ENCODE data around the gene FSTL5. TPM values are rescaled to one million over a fixed set of nuclear protein-coding genes. Genes with fewer than 3 reads are reported as not detected.

The FSTL5 gene
- total RNA-seq, 2 experiments from 2014 or later, result not detected

GRCh38 chr4:161892951-161893350 is 270.8 kb downstream of the FSTL5 start:
- no peaks in the 10 kb centered on the region for H4K20me1 ChIP-seq (ENCODE audit: insufficient read depth, low read length)
- no TSS peak for BruUV-seq (replicated peaks)
- no peaks in the 10 kb centered on the region for H3K36me3 ChIP-seq (ENCODE audit: insufficient read depth, low read length)
- H3K27ac ChIP-seq (ENCODE audit: low read depth, low read length, poor library complexity, severe bottlenecking), result no peak overlapping the region
- no peak overlapping the region for H3K4me3 ChIP-seq (ENCODE audit: low read depth, low read length, poor library complexity, severe bottlenecking)
- no peak overlapping the region for H3K4me2 ChIP-seq (ENCODE audit: low read length)
- H3K9me3 ChIP-seq (ENCODE audit: low read length), result no peaks in the 10 kb centered on the region
- POLR2A ChIA-PET, result interaction anchor here (0.6 kb wide), 1 partner anchor 1734 kb away, joined by 3 read pairs; no protein-coding TSS in a partner anchor
- no peak for TF ChIP-seq CTCF (conservative IDR thresholded peaks at IDR 0.05; ENCODE audit: low read length)
- TF ChIP-seq EZH2phosphoT487 (IDR thresholded peaks at IDR 0.05; ENCODE audit: borderline replicate concordance, low read depth, low read length), result no peak
- H3K4me1 ChIP-seq (ENCODE audit: insufficient read depth, low read length, poor library complexity, severe bottlenecking), result no peaks in the 10 kb centered on the region
- no peak for DNase-seq (ENCODE audit: low spot score)
- no peaks in the 10 kb centered on the region for H3K79me2 ChIP-seq (ENCODE audit: insufficient read depth, low read depth, low read length)
- no peaks in the 10 kb centered on the region for H3K9me2 ChIP-seq (ENCODE audit: insufficient read depth, low read length)
- CTCF ChIA-PET (ENCODE audit: unreplicated experiment), result no interaction called here
- intact Hi-C loops (cut with micrococcal nuclease; ENCODE audit: unreplicated experiment), result no loop called here
- no peak overlapping the region for H2AFZ ChIP-seq (ENCODE audit: low read length)

- no peak overlapping the region for H3K4me2 ChIP-seq (ENCODE audit: low read length)
- H3K4me1 ChIP-seq (ENCODE audit: insufficient read depth, low read length, poor library complexity, severe bottlenecking), result no peaks in the 10 kb centered on the region
- H3K36me3 ChIP-seq (ENCODE audit: insufficient read depth, low read length), result no peaks in the 10 kb centered on the region
- no peaks in the 10 kb centered on the region for H3K9me2 ChIP-seq (ENCODE audit: insufficient read depth, low read length)
- POLR2A ChIA-PET, result no interaction called here
- H3K9me3 ChIP-seq (ENCODE audit: low read length), result no peaks in the 10 kb centered on the region
- no peak for TF ChIP-seq CTCF (conservative IDR thresholded peaks at IDR 0.05; ENCODE audit: low read length)
- H3K4me3 ChIP-seq (ENCODE audit: low read depth, low read length, poor library complexity, severe bottlenecking), result no peak overlapping the region
- no peak for DNase-seq (ENCODE audit: low spot score)
- no peaks in the 10 kb centered on the region for H3K79me2 ChIP-seq (ENCODE audit: insufficient read depth, low read depth, low read length)
- CTCF ChIA-PET (ENCODE audit: unreplicated experiment), result no interaction called here
- BruUV-seq (replicated peaks), result no TSS peak
- H2AFZ ChIP-seq (ENCODE audit: low read length), result no peak overlapping the region
- no peak overlapping the region for H3K27ac ChIP-seq (ENCODE audit: low read depth, low read length, poor library complexity, severe bottlenecking)
- intact Hi-C loops (cut with micrococcal nuclease; ENCODE audit: unreplicated experiment), result no loop called here
- H4K20me1 ChIP-seq (ENCODE audit: insufficient read depth, low read length), result no peaks in the 10 kb centered on the region
These were observed 280.6 kb downstream of the FSTL5 start for GRCh38 chr4:161883157-161883556.

GRCh38 chr4:161881370-161881769 is 282.4 kb downstream of the FSTL5 start:
- no peak for TF ChIP-seq EZH2phosphoT487 (IDR thresholded peaks at IDR 0.05; ENCODE audit: borderline replicate concordance, low read depth, low read length)
- no peak for TF ChIP-seq CTCF (conservative IDR thresholded peaks at IDR 0.05; ENCODE audit: low read length)
- Histone ChIP-seq H3K4me1 (ENCODE audit: insufficient read depth, low read length, poor library complexity, severe bottlenecking) (no peaks in the 10 kb centered on the region), H4K20me1 (ENCODE audit: insufficient read depth, low read length) (no peaks in the 10 kb centered on the region), H3K9me2 (ENCODE audit: insufficient read depth, low read length) (no peaks in the 10 kb centered on the region), H3K4me3 (ENCODE audit: low read depth, low read length, poor library complexity, severe bottlenecking) (no peak overlapping the region), H3K36me3 (ENCODE audit: insufficient read depth, low read length) (no peaks in the 10 kb centered on the region), H3K9me3 (ENCODE audit: low read length) (no peaks in the 10 kb centered on the region), H2AFZ (ENCODE audit: low read length) (no peak overlapping the region), H3K79me2 (ENCODE audit: insufficient read depth, low read depth, low read length) (no peaks in the 10 kb centered on the region), H3K27ac (ENCODE audit: low read depth, low read length, poor library complexity, severe bottlenecking) (no peak overlapping the region), H3K4me2 (ENCODE audit: low read length) (no peak overlapping the region)
- CTCF ChIA-PET (ENCODE audit: unreplicated experiment), result no interaction called here
- no TSS peak for BruUV-seq (replicated peaks)
- no peak for DNase-seq (ENCODE audit: low spot score)
- intact Hi-C loops (cut with micrococcal nuclease; ENCODE audit: unreplicated experiment), result no loop called here
- POLR2A ChIA-PET, result no interaction called here

Data from OCI-LY7 (cell line).